Mesothelial cell of epicardium (in vitro differentiated cells): ENCODE measurements around the gene GSTP1. TPM values are rescaled to one million over a fixed set of nuclear protein-coding genes. Genes with fewer than 3 reads are reported as not detected.

Experiments
- DNase-seq, 2 experiments: peaks; one replicate each; pipeline ENCODE4 v3.0.0; 2021; ENCODE audit warnings: low spot score in 2 of 2; ENCODE audit not compliant: unreplicated experiment in 2 of 2
- H3K27ac Mint-ChIP-seq: 2 replicates; pipeline ENCODE4 v1.8.0; 2021; ENCODE audit warnings: mixed read lengths
- H3K27me3 Mint-ChIP-seq: 2 replicates; pipeline ENCODE4 v1.8.0; 2021; ENCODE audit warnings: low read depth, mixed read lengths
- H3K36me3 Mint-ChIP-seq: 2 replicates; pipeline ENCODE4 v1.8.0; 2021; ENCODE audit warnings: mixed read lengths
- H3K4me1 Mint-ChIP-seq: 2 replicates; pipeline ENCODE4 v1.8.0; 2021; ENCODE audit warnings: mixed read lengths
- H3K4me3 Mint-ChIP-seq: 2 replicates; pipeline ENCODE4 v1.8.0; 2021; ENCODE audit warnings: mild to moderate bottlenecking, moderate library complexity, mixed read lengths
- H3K9me3 Mint-ChIP-seq: 2 replicates; pipeline ENCODE4 v1.8.0; 2021; ENCODE audit warnings: mixed read lengths
- total RNA-seq: library from RNA; stranded (reverse); gene quantifications from 3 replicates; pipeline ENCODE4 v1.2.1, GENCODE V29; 2021
- TF ChIP-seq, protein P1 (sequence below): fragments of 200-600 bp; sonication (generic); IDR thresholded peaks from one replicate; pipeline ENCODE4 v1.5.0; 2021; ENCODE audit warnings: antibody characterized with exemption; ENCODE audit not compliant: unreplicated experiment

Gene GSTP1
- total RNA-seq, 1 donor from 2014 or later, result 875 TPM

DNA sequence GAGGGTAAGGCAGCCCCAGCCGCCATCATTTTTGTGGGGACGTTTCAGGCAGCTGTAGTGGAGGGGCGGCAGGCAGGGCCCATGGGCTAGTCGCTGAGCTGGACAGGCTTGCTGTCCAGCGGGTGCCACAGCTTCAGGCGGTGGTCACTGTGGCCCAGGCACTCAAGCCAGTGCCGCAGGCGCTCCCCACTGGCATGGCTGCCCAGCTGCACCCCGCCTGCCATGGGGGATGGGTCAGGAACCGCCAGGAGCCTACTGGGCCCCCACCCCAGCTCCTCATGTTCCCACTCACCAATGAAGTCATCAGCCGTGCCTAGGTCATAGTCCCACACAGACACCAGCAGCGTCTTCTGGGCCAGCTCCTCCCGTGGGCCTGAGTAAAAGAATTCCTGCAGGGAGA lies 29.1 kb downstream of the GSTP1 start:
- peaks cover 12% of the 10 kb centered on the region for H3K4me1 Mint-ChIP-seq
- TF ChIP-seq, protein P1, sequence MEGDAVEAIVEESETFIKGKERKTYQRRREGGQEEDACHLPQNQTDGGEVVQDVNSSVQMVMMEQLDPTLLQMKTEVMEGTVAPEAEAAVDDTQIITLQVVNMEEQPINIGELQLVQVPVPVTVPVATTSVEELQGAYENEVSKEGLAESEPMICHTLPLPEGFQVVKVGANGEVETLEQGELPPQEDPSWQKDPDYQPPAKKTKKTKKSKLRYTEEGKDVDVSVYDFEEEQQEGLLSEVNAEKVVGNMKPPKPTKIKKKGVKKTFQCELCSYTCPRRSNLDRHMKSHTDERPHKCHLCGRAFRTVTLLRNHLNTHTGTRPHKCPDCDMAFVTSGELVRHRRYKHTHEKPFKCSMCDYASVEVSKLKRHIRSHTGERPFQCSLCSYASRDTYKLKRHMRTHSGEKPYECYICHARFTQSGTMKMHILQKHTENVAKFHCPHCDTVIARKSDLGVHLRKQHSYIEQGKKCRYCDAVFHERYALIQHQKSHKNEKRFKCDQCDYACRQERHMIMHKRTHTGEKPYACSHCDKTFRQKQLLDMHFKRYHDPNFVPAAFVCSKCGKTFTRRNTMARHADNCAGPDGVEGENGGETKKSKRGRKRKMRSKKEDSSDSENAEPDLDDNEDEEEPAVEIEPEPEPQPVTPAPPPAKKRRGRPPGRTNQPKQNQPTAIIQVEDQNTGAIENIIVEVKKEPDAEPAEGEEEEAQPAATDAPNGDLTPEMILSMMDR, result no peak
- no peak overlapping the region for H3K27ac Mint-ChIP-seq
- H3K4me3 Mint-ChIP-seq, result no peak overlapping the region
- H3K27me3 Mint-ChIP-seq, result peaks cover 5% of the 10 kb centered on the region
- no peak for DNase-seq
- no peaks in the 10 kb centered on the region for H3K36me3 Mint-ChIP-seq
- H3K9me3 Mint-ChIP-seq, result no peaks in the 10 kb centered on the region

DNA sequence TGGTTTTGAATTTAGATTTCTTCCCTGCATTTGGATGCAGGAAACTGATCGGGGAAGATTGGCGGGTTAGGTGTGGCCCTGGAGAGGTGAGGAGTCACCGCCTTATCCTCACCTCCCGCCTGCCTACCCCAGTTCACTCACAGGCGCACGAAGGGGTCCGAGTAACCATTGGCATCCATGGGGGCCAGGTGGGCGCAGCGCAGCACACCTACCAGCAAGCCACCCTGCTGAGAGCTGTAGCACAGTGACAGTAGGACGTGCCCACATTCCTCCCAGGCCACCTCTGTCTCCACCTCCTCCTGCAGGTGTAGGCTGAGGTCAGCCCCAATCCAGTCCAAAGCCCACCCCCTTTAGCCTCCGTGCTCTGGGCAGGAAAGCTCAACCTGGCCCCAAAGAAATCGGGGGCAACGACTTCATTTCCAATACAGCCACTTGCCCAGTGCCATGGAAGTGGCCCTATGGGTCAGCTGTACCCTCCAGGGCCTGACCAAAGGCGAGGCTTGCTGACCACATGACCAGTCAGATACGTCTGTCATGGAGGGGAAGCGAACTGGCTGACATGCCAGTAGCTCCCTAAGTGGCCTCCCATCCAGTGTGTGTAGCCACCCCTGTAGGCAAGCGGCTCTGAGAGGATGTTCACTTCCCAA lies 29.8 kb downstream of the GSTP1 start:
- Mint-ChIP-seq H3K27ac (peak overlapping the region; percentile 82), H3K36me3 (no peaks in the 10 kb centered on the region), H3K27me3 (peaks cover 9% of the 10 kb centered on the region), H3K4me1 (peaks cover 12% of the 10 kb centered on the region), H3K9me3 (no peaks in the 10 kb centered on the region), H3K4me3 (peak overlapping the region; percentile 62)
- TF ChIP-seq, protein P1, result no peak
- no peak for DNase-seq

DNA sequence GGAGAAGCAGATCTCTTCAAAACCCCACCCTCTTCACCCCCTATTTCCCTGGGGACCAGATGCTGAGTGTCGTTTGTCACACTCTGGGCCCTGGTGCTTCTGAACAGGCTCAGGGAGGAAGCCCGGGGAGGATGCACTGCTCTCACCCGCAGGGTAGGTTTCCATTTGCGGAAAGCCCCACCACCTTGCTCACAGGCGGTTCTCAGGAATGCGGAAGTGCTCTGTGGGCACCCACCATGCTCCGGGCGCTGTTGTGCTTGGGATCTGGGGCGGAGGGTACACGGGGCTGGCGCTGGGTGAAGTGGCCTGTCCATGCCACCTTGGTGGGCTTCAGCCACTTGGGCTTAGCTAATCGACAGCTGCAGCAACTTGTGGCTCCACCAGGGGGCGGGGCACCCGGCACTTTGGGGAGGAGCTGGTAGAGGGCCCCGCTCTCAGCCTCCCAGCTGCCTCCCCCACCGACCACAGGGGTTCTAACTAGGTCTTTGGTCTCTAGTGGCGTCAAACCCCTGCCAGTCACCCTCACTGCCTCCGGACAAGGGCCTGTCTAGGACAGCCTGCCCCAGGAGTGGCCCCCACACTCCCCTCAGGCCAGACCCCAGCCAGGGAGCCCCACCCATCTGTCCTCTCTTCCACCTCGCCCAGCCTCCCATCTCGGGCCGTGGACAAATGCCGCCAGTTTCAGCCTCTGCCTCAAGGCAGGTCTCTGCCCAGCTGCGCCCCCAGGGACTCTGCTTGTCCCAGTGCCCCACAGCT lies 30.5 kb downstream of the GSTP1 start:
- peak overlapping the region; percentile 82 for H3K27ac Mint-ChIP-seq
- H3K4me1 Mint-ChIP-seq, result peaks cover 12% of the 10 kb centered on the region
- peak overlapping the region; percentile 62 for H3K4me3 Mint-ChIP-seq
- peak; percentile 58 to 81 for DNase-seq
- H3K36me3 Mint-ChIP-seq, result no peaks in the 10 kb centered on the region
- peaks cover 9% of the 10 kb centered on the region for H3K27me3 Mint-ChIP-seq
- no peaks in the 10 kb centered on the region for H3K9me3 Mint-ChIP-seq
- TF ChIP-seq, protein P1, result peak; percentile 87

DNA sequence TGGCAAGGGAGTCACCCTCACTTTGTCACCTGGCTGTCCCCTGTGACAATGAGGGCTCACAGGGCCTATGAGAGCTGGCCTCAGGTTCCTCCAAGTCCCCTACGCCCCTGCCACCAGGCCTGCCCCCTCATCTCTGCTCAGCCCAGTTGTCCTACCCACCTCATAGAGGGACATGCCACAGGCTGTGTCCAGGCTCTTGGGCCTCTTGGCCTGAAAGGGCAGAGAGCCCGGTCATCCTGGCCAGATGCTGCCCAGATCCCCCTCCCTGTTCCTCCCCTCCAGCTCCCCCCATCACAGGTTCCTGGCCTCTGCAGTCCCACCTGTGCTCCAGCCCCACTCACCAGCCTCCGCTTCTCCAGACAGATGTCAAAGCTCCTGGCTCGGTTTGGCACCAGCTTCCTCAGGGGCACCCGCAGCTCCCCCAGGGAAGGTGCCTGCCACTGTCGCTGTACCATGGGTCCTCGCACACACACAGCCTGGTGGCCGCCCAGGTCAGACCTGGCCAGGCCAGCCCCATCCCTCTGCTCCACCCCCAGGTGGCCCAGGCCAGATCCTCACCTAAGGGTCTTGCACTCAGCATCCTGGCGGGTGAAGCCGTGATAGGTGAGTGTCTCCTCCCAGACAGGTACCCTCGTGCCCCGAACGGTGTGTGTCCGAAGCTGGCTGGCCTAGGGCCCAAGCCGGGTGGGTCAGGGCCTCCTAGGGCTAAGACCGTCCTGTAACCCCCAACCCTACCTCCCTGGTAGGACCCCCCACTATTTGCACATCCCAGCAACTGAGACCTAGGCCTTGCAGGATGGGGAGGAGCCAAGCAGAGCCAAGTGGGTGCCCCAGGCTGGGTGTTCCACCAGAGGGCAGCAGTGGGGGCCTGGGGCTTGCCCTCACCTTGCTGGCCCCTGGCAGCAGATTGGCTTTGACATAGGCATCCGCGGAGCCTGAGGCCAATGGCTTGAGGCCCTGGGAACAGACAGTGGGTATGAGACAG lies 31.4 kb downstream of the GSTP1 start:
- peaks cover 5% of the 10 kb centered on the region for H3K36me3 Mint-ChIP-seq
- peaks cover 18% of the 10 kb centered on the region for H3K4me1 Mint-ChIP-seq
- no peaks in the 10 kb centered on the region for H3K9me3 Mint-ChIP-seq
- peaks cover 9% of the 10 kb centered on the region for H3K27me3 Mint-ChIP-seq
- TF ChIP-seq, protein P1, result no peak
- peak overlapping the region; percentile 62 for H3K4me3 Mint-ChIP-seq
- peak overlapping the region; percentile 82 for H3K27ac Mint-ChIP-seq
- DNase-seq, result no peak

DNA sequence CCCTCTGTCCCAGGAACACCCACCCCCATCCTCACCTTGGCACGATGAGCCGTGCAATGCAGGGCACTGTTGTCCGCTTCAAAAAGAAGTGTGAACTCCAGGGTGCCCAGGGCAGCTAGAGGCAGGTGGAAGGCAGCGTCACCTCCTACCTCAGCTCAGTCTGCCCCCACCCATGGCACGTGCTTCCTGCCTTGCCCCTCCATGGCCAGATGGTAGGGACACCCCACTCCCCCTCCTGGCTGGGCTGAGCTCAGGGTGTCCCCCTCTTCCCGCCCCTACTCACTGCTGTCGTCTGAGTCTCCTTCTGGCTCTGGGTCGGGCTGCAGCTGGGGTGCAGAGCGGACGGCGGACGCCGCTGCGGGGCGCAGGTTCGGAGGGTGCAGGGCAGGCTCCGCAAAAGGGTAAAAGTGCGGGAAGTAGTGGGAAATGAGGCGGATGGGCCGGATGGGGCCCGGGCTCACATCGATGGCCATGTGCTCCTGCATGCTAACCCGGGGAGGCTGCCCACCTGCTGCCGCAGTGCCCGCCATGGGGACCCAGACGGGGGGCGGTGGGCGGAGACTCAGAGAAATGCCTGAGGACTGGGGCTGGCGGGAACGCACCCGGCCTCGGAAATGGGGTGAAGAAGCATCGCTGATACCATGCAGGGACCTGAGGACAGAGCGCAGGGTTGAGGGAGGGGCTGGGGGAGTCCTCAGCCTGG lies 32.3 kb downstream of the GSTP1 start:
- peaks cover 9% of the 10 kb centered on the region for H3K27me3 Mint-ChIP-seq
- H3K27ac Mint-ChIP-seq, result no peak overlapping the region
- TF ChIP-seq, protein P1, result no peak
- peaks cover 22% of the 10 kb centered on the region for H3K4me1 Mint-ChIP-seq
- DNase-seq, result no peak
- no peaks in the 10 kb centered on the region for H3K9me3 Mint-ChIP-seq
- H3K4me3 Mint-ChIP-seq, result no peak overlapping the region
- peaks cover 5% of the 10 kb centered on the region for H3K36me3 Mint-ChIP-seq
